ENCODE results near the gene MEF2C.
"Not testable (repeated sequence)": the region's sequence is repeated elsewhere in the genome, so short reads cannot be mapped to it uniquely, and the experiment has no call there.

DNA sequence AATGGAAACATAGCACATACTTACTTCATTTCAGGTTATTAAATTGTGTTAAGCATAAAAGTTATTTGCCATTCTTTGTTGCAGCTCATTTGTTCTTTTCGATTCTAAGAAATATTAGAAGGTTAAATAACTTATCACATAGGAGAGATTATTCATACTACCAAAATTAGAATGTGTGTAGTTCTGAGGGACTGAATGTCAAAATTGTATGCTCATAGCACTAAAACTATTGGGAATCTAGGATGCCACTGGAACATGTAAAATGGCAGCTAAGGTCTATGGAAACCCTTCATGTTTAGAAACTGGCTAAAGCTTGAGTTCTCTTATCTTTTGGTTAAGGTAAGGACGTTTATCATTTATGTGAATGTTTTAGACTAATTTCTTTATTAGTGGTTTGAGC lies 21.5 kb upstream of the MEF2C start:
- TF ChIP-seq CTCF, POLR2A (IDR thresholded peaks at IDR 0.05): not testable (repeated sequence)
